Hepatocyte (in vitro differentiated cells): ENCODE measurements around the gene ZRSR2. TPM values are rescaled to one million over a fixed set of nuclear protein-coding genes. Genes with fewer than 3 reads are reported as not detected.

Experiments
- polyA plus RNA-seq: library from polyadenylated mRNA; unstranded; fragments of >200 nt; fragmentation: Nextera tagmentation; extraction: Ambion mirVana; gene quantifications from 2 replicates; pipeline ENCODE4 v1.2.1, GENCODE V29; 2016
- total RNA-seq: library from RNA; depleted of rRNA; stranded (reverse); fragments of >200 nt; gene quantifications from 2 replicates; pipeline ENCODE4 v1.2.3, GENCODE V29; 2014

ZRSR2 gene
- total and polyA plus RNA-seq, 2 experiments from 2014 or later = 8.1 to 15.7 TPM

Other genes with a start within 250 kb of the ZRSR2 start
- 47.8 and 49.9 TPM in 2 replicates for gene ACE2, start 189.5 kb upstream of the ZRSR2 start, total RNA-seq
- gene ACE2, start 189.5 kb upstream of the ZRSR2 start, polyA plus RNA-seq = 12.5 and 16.5 TPM in 2 replicates
- 30.5 and 37.4 TPM in 2 replicates for gene CLTRN, start 125.7 kb upstream of the ZRSR2 start, total RNA-seq
- 22.7 and 32.6 TPM in 2 replicates for gene CLTRN, start 125.7 kb upstream of the ZRSR2 start, polyA plus RNA-seq
- gene CA5B, start 52.2 kb upstream of the ZRSR2 start, total RNA-seq = 10.5 and 11.1 TPM in 2 replicates
- 6.8 and 7.7 TPM in 2 replicates for gene CA5B, start 52.2 kb upstream of the ZRSR2 start, polyA plus RNA-seq
- 64.9 and 69.2 TPM in 2 replicates for gene AP1S2, start 64.3 kb downstream of the ZRSR2 start, total RNA-seq
- 29.0 and 36.9 TPM in 2 replicates for gene AP1S2, start 64.3 kb downstream of the ZRSR2 start, polyA plus RNA-seq